CD4-positive, alpha-beta T cell treated with Interleukin-15 for 1 hour (primary cell): ENCODE measurements around the gene SOWAHC.

ENCODE experiments used
- DNase-seq: peaks from one replicate; pipeline ENCODE4 v3.0.0-alpha.2; 2020

The SOWAHC gene

DNA sequence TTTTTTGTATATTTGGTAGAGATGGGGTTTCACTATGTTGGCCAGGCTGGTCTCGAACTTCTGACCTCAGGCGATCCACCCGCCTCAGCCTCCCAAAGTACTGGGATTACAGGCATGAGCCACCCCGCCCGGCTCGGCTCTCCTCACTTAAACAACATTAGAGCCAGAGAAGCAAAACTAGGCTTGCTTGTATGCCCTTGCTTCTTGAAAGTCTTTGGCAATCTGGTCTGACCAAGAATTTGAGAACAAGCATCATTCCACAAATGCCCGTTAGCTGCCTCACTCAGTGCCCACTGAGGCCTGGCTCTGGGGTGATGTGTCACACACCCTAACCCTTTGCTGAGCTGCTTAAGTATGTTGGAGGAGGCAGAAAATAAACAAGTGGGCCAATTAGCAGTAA, 33.5 kb downstream of the SOWAHC start:
- no peak for DNase-seq

- no peak for DNase-seq
Measured at GRCh38 chr2:109648041-109648527, 33.9 kb downstream of the SOWAHC start.

- no peak for DNase-seq
Measured at GRCh38 chr2:109649736-109650695, 35.9 kb downstream of the SOWAHC start.

DNA sequence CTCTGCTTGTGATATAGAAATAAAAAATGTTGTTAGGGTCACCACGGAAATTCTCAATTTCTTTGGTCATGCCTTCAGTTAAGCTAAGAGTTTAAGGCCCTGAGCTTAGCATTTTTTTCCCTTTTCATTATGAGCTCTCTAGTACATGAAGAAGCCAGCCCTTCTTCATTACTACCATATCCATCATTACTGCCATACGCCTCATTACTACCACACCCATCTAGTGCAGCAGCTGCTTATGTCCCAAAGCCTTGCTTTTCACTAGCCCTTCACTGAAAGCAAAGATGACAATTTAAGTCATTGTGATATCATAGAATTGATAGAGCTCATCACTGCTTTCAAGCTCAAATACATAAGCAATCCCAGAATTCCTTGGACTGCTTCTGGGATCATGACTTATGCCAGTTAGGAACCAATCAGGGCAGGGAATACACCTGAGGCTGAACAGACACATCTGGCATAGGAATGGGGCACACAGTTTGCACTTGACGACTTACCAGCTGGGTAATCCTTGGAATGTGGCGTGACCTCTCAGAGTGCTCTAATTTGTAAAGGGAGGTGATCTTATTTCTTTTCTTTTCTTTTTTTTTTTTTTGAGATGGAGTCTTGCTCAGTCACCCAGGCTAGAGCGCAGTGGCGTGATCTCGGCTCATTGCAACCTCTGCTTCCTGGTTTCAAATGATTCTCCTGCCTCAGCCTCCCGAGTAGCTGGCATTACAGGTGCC, 40.3 kb downstream of the SOWAHC start:
- no peak for DNase-seq

DNA sequence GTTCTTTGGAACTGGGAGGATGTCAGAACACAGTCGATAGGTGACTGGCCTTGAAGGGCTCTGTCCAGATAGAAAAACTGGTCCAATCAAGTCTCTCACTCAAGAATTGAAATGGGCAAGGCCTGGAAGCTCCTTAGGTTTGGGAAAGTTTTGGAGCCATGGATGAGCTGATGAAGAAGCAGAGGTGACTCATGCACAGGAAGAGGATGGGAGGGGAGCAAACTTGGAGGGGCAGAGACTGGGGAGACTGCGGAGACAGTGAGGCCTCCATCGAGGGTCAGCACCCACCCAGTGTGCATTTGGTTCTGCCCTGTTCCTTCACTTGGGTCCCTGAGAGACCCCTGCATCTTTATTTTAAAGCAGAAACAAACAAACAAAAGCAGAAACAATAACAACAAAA, 41.1 kb downstream of the SOWAHC start:
- no peak for DNase-seq

DNA sequence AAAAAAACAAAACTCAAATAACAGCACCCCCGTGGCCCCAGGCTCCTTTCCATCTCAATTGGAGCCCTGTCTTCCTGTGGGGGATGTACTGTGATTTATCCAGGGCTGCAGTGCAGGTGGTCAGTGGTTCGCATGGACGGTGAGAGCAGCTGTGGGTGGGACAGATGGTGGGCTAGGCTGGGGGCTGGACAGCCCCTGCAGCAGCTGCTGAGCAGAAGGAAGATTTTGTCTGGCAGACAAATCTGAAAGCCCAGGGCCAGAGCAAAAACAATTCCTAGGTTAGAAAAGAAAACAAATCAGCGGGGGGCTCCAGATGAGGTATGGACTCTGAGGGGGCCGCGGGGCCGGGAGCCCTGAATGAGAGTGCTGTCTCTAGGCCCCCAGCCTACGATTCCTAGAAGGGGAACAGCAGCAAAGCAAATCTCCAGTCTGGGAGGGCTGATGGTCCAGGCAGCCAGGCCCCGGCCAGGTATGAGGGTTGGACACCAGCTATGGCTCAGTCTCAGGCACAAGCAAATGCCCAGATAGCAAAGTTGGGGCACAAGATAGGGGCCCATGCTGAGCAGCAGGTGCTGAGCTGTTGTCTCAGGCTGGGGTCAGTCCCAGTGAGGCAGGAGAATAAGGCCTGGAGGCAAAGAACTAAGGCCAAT, 45.4 kb downstream of the SOWAHC start:
- no peak for DNase-seq

DNA sequence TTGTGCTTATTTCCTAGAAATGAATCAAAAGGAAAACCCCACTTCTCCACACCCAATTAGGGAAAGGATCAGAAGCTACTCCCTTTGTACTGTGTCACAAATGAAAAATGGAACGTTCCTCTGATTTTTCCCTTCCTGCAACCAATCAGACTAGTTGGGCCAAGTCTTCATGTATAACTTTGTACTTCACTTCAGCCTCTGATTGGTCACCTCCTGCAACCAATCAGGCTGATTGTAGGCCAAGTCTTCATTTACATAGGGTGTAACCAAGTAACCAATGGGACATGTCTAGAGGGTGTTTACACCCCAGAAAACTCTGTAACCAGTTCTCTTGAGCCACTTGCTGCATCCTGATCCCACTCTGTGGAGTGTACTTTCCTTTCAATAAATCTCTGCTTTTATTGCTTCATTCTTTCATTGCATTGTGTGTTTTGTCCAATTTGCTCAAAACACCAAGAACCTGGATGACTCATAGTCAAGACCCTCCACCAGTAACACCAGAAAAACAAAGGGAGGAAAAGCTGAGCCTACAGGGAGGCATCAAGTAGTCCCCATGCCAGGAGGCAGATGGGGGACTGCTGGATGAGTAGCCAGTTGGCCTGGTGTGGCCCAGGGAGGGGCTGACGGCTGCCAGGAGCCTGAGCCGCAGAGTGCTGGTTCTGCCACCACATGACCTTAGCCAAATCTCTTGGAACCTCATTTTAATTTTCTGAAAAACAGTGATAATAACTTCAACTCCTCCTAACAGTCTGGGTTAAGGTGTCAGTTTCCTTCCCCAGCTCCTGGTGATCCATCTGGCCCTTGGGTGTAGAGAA, 46.1 kb downstream of the SOWAHC start:
- no peak for DNase-seq

DNA sequence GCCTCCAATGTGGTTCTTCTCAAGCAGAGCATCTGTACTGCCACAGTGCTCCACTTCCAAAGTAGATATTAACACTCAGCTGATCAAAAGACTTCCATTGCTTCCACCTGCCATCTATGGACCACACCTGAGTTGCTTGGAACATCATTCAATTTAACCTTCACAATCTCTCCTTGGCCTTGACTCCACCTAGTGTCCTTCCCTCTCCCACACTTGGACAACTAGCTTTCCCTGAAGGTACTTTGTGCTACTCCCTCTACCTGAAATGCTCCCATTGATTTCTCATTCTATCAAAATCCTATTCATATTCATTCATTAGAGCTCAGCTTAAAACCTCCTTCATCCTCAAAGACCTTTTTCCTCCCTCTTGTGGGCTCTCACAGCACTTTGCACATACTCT, 48.7 kb downstream of the SOWAHC start:
- DNase-seq, result no peak

- DNase-seq, result no peak
Measured at GRCh38 chr2:109663721-109664120, 49.6 kb downstream of the SOWAHC start.

- no peak for DNase-seq
Measured at GRCh38 chr2:109666466-109666865, 52.3 kb downstream of the SOWAHC start.
